Stimulated activated CD8-positive, alpha-beta memory T cell treated with anti-CD3 and anti-CD28 coated beads, Interleukin-12 subunit alpha, Interleukin-12 subunit beta, amount 100 ng/mL, for 4 hours (primary cell): ENCODE measurements around the gene CFAP61.
"Not testable (repeated sequence)": the region's sequence is repeated elsewhere in the genome, so short reads cannot be mapped to it uniquely, and the experiment has no call there.

Source experiments
- DNase-seq: peaks from one replicate; pipeline ENCODE4 v3.0.0-alpha.2; 2020; ENCODE audit warnings: low read depth

Gene CFAP61

DNA sequence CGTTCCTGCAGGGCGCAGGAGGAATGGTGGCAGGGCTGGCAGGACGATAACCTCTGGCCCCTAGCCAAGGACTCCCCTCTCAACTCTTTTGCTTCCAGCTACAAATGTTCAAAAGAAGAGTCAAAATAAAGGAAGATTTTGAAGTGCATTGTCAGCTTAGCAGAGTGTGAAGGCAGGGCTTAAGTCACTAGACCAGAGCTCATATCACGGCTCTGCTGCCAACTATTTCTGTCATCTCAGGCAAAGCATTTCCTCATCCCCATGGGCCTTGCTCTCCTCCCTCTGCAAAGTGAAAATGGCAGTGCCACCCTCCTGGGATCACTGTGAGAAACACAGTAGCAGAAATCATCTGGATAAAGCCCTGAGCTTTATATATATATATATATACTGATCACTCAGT lies 36.7 kb downstream of the CFAP61 start:
- no peak for DNase-seq

DNA sequence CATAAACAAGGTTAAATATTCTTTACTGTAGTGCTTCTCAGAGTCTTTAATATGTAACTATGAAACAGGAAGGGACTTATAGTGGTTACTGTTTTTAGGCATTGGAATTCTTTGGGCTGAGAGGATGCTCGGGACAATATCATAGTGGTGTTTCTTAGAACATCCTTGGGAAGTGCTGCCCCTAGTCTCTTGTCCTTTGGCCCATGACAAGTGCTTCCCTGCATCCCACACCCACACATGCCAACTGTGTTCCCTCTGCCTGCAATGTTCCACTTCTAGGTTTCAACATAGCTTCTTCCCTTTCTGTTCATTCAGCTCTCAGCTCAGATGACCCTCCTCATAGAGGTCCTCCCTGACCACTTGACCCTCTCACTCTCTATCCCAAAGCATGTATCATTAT lies 37.6 kb downstream of the CFAP61 start:
- DNase-seq: no peak

DNA sequence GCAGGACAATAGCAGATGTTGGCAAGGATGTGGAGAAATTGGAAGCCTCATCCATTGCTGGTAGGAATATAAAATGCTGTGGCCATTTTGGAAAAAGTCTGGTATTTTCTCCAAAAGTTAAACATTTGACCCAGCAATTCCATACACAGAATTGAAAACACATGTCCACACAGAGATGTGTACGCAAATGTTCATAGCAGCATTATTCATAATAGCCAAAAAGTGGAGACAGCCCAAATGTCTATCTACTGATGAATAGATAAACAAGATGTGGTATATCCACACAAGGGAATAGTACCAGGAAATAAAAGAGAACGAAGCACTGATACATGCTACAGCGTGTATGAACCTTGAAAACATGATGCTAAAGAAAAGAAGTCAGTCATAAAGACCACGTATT lies 40.5 kb downstream of the CFAP61 start:
- no peak for DNase-seq

DNA sequence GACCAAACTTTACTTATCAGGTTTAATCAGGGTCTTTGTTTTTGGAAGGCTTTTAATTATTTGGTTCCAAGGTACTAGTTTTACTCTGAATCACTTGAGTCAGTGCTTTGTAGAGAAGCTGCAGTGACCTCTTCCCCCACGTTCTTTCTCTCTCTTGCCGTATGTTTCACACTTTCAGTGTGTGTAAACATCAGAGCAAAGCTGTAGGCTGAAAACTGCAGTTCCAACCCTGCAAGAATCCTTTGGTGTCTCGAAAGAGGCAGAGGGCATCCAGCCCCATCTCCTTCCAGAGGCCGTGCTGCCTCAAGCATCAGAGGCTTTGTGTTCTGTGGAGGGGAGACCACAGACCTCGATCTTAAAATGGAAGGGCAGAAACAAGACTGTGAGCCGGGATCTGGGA lies 42.1 kb downstream of the CFAP61 start:
- DNase-seq: no peak

DNA sequence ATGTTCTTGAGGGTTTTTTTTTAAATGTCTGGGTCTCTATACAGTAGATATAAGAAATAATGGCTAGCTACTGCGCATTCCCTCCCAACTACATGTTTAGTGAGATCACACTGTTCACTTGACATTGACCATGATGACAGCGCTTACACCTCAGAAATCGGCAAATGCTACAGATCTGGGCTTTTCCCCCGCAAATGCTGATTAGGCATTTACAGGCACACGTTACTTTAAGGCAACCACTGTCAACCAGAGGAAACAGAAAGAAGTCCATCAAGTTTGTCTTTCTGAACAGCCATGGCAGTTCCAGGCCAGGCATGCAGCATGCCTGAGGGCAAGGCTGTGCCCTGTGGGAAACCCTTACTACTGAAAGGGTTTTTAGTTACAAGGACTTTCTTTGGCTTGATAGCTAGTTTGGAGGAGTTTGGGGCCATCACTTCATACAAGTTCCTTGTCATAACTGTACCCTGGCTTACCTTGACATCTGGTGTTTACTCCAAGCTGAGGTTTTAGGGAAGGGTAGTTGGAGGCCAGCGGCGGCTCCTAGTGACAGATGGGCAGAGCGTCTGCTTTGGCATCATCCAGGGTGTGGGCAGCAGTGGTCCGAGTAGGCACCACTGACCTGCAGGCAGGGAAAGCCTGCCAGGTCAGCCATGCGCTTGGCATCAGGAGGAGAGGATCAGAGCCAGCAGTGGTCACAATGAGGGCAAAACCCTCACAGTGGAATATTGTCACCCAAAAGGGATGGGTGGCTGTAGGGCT lies 43.0 kb downstream of the CFAP61 start:
- DNase-seq: no peak

DNA sequence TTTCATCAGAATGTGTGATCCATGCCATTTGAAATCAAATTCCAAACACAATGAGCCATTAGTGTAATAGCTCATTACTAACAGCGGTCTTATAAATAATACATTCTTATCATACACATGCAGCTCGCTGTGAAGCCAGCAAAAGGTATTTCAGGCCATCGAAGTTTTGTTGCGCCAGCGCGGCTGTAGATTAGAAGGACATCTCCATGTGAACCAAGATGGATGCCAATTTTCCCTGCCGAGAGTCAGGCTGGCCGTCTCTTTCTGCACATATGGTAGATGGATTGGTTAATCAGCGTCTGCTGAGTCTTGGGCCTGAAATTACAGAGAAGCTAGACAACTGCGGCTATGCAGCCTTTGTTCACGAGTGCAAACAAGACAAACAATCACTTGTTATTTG lies 44.1 kb downstream of the CFAP61 start:
- DNase-seq: no peak

DNA sequence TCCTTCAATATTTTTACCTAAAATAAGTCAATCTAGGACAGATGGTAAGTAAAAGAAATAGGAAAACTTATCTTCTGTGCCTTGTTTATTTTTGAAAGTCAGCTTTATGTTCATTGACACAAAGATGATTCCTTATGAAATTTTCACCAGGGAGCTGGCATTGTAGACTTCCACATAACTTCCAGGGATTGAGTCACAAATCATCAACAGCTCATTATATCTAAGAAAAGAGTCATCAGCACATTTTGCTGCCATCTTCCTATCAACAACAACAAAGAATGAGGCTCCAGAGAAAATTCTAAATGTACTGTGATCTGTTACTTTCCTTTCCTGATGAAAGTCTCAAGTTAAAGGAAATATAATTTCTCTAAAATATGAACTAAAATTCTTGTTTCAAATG lies 48.5 kb downstream of the CFAP61 start:
- DNase-seq: no peak

DNA sequence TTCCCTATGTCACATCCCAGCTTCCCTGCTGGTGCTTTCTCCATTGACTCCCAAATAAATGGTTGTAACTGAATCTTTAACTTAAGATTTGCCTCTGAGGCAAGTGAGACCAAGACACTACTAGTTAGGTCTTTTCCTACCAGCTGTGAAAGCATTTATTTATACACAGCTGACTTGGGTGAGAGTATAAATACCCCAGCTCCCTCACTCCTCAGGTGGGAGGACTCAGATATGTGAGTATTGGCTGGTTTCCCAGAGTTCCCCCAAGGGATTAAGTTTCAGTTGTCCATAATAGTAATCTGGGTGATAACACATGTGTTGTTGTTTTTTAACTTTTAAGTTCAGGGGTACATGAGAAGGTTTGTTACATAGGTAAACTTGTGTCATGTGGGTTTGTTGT lies 49.8 kb downstream of the CFAP61 start:
- DNase-seq: no peak

DNA sequence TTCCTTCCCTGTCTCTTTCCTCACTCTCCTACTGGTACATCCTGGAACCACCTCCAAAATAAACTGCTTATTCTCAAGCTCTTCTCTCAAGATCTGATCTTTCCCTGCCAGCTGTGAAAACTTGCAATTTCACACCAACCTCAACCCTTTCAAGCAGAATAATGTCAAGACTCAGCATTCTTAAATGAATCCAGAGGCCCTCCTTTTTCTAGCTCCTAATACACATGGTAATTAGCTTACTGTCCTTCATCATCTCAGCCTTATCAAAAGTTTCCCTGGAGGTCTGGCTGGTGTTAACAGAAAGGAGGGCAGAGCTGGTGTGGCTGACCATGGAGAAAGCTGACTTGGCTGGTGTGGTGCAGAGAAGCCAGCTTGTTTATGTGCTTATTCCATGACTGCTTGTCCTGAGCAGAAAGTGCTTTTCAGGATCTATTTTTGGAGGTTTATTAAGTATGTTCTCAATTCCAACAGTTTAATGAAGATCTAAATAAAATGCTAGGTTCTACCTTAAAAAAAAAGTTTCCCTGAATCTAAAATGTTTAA lies 50.5 kb downstream of the CFAP61 start:
- no peak for DNase-seq

DNA sequence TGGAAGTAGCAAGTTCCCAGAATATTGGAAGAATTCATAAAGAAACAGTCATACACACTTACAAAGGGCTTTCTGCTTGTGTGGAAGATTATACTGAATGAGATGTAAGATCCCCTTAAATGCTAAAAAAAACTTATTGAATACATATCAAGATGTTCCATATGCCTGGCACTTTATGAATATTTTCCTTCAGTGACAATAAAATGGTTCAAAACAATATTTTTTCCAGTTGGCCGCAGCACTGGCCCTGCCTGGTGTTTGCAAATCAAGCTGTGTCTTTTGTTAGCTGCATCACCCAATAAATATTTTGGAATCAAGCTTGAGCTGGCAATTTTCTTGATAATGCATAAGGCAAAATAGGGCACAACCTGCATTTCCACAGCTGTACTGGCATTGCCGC lies 51.2 kb downstream of the CFAP61 start:
- no peak for DNase-seq

DNA sequence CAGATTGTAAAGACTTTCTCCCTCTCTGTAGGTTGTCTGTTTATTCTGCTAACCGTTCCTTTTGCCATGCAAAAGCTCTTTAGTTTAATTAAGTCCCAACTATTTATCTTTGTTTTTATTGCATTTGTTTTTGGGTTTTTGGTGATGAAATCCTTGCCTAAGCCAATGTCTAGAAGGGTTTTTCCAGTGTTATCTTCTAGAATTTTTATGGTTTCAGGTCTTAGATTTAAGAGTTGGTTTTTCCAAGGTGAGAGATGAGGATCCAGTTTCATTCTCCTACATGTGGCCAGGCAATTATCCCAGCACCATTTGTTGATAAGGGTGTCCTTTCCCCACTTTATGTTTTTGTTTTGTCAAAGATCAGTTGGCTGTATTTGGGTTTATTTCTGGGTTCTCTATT lies 70.9 kb downstream of the CFAP61 start:
- not testable (repeated sequence) for DNase-seq

DNA sequence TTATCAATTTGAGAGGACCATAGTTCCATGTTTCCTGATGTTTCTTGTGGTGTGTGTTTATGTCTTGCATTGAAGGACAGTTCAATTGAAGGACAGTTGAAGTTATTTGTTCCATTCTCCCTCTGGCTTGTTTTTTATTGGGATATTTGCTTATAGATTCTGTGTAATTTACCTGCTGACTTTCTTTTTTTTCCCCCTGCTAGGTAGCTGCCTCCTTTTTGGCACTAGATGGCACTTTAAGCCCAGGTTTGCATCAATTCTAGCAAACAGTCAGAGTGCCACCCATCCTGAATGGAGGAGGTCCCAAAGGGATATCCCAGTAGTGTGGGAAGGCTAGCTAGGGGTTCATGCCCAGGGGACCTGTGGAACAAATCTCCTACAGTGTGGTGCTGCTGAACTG lies 78.1 kb downstream of the CFAP61 start:
- no peak for DNase-seq

DNA sequence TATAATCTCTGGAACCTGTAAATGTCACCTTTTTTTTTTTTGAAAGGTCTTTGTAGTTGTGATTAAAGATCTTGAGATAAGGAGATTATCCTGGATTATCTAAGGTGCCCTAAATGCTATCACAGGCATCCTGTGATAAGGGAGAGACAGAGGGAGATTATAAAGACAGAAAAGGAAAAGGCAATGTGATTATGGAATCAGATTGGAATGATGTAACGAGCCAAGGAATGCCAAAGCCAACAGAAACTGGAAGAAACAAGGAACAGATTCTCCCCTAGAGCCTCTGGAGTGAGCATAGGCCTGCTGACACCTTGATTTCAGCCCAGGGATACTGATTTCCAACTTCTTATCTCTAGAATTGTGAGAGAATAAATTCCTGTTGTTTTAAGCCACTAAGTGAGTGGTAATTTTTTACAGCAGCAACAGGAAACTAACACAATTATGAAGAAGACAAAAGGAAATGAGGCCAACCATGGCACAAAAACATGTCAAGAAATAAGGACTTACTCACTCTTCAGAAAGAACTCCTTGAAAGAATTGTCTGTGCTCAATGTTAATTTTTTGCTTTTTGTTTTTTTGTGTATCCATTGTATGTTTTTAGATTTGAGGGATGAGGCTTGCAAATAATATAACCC lies 82.7 kb downstream of the CFAP61 start:
- DNase-seq: no peak

DNA sequence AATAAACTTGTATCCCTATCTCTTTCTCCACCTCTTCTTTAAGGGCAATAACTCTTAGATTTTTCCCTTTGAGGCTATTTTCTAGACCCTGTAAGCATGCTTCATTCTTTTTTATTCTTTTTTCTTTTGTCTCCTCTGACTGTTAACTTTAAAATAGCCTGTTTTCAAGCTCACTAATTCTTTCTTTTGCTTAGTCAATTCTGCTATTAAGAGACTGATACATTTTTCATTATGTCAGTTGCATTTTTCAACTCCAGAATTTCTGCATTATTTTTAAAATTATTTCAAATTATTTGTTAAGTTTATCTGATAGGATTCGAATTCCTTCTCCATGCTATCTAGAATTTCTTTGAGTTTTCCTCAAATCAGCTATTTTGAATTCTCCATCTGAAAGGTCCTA lies 84.0 kb downstream of the CFAP61 start:
- DNase-seq: no peak

DNA sequence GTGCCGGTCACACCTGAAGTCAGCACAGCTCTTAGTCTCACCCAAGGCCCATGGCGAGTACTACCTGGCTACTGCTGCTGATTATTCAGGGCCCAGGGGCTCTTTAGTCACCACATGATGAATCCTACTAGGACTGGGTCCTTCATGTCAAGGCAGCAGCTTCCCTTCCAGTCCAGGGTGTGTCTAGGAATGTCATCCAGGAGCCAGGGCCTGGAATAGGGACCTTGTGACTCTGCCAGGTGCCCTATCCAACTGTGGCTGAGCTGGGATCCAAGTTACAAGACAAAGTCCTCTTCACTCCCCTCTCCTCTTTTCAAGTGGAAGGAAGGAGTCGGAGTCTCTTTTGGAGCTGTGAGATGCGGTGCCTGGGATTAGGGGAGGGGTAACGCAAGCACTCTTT lies 85.5 kb downstream of the CFAP61 start:
- no peak for DNase-seq

DNA sequence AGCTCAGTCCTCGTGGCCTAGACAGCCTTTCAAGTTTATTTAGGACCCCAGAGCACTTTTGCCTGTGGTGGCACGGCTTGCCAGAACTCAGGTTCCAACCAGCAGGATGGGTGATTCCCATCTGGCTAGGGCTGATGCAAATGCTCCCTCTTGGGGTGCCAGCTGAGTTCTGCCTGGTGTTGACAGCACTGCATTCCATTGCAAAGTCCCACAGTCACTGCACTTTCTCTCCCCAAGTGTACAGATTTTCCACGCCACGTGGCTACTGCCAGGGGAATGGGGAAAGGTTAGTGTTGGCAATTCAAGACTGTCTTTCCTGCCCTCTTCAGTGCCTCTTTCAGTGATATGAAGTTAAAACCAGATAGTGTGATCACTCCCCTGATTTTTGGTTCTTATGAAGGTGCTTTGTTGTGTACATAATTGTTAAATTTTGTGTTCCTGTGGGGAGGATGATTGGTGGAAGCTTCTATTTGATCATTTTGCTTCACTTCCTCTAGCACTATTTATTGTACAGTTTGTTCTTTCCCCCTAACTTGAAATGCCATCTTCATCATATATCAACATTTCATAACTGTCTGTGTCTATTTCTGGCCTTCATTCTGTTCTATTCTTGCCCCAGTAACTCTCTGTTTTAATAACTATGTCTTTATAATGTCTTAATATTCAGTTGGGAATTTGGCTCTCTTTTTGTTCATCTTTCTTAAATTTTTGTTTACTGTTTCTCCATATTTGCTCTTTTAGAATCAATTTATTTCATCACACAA lies 86.2 kb downstream of the CFAP61 start:
- no peak for DNase-seq

DNA sequence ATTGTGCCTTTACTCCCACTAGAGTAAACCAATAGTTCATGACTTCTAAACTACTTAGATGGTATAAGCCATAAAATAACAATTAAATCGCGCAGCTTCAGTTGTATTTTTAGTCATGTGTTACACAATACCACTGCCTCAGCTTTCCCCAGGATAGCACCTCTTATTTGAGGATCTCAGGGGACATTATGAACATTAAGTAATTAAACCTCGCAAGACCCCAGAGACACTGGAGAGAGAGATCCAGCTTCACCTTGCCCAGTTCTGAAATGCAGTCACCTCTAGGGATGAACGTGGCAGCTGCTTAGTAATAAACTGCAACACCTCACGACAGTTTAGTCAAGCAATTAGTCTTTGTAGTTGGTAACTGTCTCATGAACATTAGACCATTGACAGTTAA lies 87.1 kb downstream of the CFAP61 start:
- DNase-seq: no peak

DNA sequence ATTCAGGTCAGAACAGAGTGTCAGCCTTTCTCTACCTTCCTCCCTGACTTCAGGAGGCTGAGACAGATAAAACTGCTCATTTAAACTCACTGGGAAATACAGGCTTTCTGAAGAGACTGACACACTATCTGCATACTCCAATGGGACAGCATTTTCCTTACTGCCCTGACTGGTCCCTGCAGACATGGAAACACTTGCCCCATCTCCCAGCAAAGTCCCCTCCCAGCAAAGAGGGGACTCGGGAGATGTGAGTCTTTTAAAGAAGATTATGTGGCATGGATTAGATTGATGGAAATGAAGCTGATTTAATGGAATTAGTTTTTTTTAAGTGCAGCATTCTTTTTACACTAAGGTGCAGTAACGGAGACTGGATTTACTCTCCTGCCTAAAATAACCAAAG lies 90.8 kb downstream of the CFAP61 start:
- DNase-seq: no peak

DNA sequence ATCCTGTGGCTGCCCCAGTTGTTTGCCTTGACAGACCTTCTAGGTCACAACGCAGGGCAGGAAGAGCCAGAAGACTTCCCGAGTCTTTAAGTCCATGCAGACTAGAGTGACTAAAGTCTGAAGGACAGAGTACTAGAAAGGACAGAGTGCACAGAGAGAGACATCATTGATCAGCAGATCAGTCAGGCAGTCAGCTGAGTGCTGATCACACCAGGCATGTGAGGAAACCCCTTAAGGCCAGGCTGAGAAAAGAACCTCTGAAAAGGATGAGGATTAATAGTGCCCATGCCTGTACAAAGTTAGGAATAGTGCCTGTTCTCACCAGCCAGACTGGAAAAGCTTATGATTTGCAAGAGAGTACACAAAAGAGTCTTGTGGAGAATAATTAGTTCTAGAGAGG lies 91.3 kb downstream of the CFAP61 start:
- DNase-seq: no peak

DNA sequence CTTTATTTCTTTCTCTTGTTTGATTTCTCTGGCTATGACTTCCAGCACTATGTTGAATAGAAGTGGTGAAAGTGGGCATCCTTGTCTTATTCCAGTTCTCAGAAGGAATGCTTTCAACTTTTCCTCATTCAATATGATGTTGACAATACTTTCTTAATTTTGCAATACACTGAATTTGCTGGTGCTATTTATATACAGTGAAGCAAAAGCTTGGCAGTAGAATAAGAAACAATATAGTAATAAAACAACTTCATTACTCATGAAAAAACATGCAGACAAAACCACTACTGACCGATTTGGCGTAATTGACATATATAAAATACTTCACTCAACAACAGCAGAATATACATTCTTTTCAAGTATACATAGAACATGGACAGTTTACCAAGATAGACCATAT lies 96.4 kb downstream of the CFAP61 start:
- no peak for DNase-seq

DNA sequence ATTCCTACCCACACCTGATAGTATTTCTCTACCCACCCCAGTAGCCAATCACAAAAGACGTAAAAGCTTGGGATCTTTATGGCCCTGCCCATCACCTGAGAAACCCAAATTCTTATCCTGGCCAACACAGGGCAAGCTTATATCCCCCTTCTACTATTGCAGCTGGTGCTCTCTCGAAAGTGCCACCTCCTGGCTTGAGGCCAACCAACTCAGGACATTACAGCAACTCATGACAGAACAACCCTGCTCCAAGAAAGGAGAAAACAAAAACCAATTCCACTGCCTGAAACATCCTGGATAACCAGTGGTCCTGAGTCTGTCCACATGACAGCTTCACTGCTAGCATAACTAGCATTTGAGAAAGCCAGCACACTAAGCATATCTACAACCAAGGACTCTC lies 97.9 kb downstream of the CFAP61 start:
- no peak for DNase-seq

DNA sequence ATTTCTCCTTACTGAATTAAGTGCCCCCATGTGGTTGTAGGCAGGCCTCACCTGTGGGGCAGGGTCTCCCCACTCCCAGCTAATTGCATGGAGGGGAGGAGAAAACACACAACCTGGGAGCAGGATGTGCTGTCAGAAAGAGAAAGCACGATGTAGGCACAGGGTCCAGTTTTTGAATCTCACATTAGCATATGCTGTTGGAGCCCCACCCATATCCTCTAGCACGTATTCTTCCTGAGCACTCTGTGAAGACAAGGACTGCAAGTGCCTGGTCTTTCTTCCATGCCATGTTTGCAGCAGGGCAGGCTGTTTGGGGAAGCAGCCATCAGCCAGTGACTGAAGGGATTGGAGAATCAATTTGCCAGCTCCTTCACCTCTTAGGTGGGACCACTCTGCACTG lies 108.2 kb downstream of the CFAP61 start:
- no peak for DNase-seq

DNA sequence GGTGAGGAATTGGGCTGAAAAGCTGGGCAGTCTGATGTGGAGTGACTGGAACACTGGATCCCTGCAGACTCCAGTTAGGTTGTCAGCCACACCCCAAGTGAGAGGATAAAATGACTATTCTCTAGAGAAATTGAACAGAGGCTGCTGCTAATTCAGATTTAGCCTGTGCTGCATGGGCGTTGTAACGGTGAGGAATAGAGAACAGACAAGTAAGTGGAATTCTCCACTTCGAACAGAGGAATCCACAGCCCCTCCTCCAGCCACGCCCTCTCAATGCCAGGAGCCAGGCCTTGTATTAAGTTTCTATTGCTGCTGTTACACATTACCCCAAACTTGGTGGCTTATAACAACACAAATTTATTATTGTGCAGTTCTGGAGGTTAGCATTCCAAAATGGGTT lies 109.3 kb downstream of the CFAP61 start:
- no peak for DNase-seq
